Neutrophil (primary cell): Measurements from ENCODE around the gene AQP1.

Experiments
- H3K27ac ChIP-seq: fragments of 200-600 bp; sonication (generic); 2 replicates; pipeline ENCODE4 v1.5.1; 2016; ENCODE audit warnings: mild to moderate bottlenecking, moderate library complexity
- H3K27me3 ChIP-seq: fragments of 200-600 bp; sonication (generic); 2 replicates; pipeline ENCODE4 v1.6.0; 2016; ENCODE audit warnings: mild to moderate bottlenecking
- H3K36me3 ChIP-seq: fragments of 200-600 bp; sonication (generic); 2 replicates; pipeline ENCODE4 v1.5.1; 2017
- H3K4me1 ChIP-seq, 2 experiments: fragments of 200-600 bp in 1 of 2; sonication (generic) in 1 of 2; 1 replicate in 1 of 2; 2 replicates in 1 of 2; pipeline versions ENCODE4 v1.5.1 to v1.6.1; 2013 to 2016; ENCODE audit warnings: low read depth in 1 of 2, low read length in 1 of 2, mild to moderate bottlenecking in 1 of 2, moderate library complexity in 1 of 2; ENCODE audit not compliant: control insufficient read depth in 1 of 2, insufficient read depth in 1 of 2
- H3K4me3 ChIP-seq, 2 experiments: fragments of 200-600 bp in 1 of 2; sonication (generic) in 1 of 2; 1 replicate in 1 of 2; 2 replicates in 1 of 2; pipeline ENCODE4 v1.5.1; 2013 to 2016; ENCODE audit warnings: low read depth in 1 of 2, low read length in 1 of 2, mild to moderate bottlenecking in 1 of 2, moderate library complexity in 1 of 2
- H3K9me3 ChIP-seq: fragments of 200-600 bp; sonication (generic); 2 replicates; pipeline ENCODE4 v1.5.1; 2016
- CTCF ChIP-seq: fragments of 200-600 bp; sonication (generic); IDR thresholded peaks from 2 replicates; pipeline ENCODE4 v1.5.1; 2016; ENCODE audit warnings: antibody characterized with exemption

AQP1 gene

GRCh38 chr7:30884881-30885280, 26.8 kb upstream of the AQP1 start:
- Histone ChIP-seq H3K4me3 (no peak overlapping the region), H3K36me3 (no peaks in the 10 kb centered on the region), H3K27ac (no peak overlapping the region), H3K27me3 (no peaks in the 10 kb centered on the region), H3K9me3 (no peaks in the 10 kb centered on the region), H3K4me1 (no peaks in the 10 kb centered on the region)
- no peak for TF ChIP-seq CTCF

- Histone ChIP-seq H3K4me1 (no peaks in the 10 kb centered on the region), H3K27ac (no peak overlapping the region)
- TF ChIP-seq CTCF, result no peak
Observed at GRCh38 chr7:30886608-30887011, 25.0 kb upstream of the AQP1 start.

GRCh38 chr7:30887464-30887872, 24.2 kb upstream of the AQP1 start:
- no peaks in the 10 kb centered on the region for H3K27me3 ChIP-seq
- H3K36me3 ChIP-seq, result no peaks in the 10 kb centered on the region
- H3K27ac ChIP-seq, result no peak overlapping the region
- no peak for TF ChIP-seq CTCF
- H3K4me3 ChIP-seq, result no peak overlapping the region
- H3K4me1 ChIP-seq, result no peaks in the 10 kb centered on the region
- no peaks in the 10 kb centered on the region for H3K9me3 ChIP-seq

More at GRCh38 chr7:30886608-30887011, 25.0 kb upstream of the AQP1 start:
- Histone ChIP-seq H3K36me3 (no peaks in the 10 kb centered on the region), H3K9me3 (no peaks in the 10 kb centered on the region), H3K4me3 (no peak overlapping the region), H3K27me3 (no peaks in the 10 kb centered on the region)

- Histone ChIP-seq H3K36me3 (no peaks in the 10 kb centered on the region), H3K9me3 (no peaks in the 10 kb centered on the region), H3K4me3 (no peak overlapping the region), H3K4me1 (no peaks in the 10 kb centered on the region), H3K27me3 (no peaks in the 10 kb centered on the region), H3K27ac (no peak overlapping the region)
- TF ChIP-seq CTCF, result no peak
Observed at GRCh38 chr7:30888747-30889146, 22.9 kb upstream of the AQP1 start.

GRCh38 chr7:30890226-30890625, 21.4 kb upstream of the AQP1 start:
- H3K4me1 ChIP-seq, result no peaks in the 10 kb centered on the region
- no peaks in the 10 kb centered on the region for H3K9me3 ChIP-seq
- H3K27me3 ChIP-seq, result no peaks in the 10 kb centered on the region
- no peak for TF ChIP-seq CTCF
- no peak overlapping the region for H3K27ac ChIP-seq
- no peaks in the 10 kb centered on the region for H3K36me3 ChIP-seq
- H3K4me3 ChIP-seq, result no peak overlapping the region

- H3K4me1 ChIP-seq, result no peaks in the 10 kb centered on the region
- H3K27ac ChIP-seq, result no peak overlapping the region
- H3K36me3 ChIP-seq, result no peaks in the 10 kb centered on the region
- no peaks in the 10 kb centered on the region for H3K9me3 ChIP-seq
- H3K4me3 ChIP-seq, result no peak overlapping the region
- H3K27me3 ChIP-seq, result no peaks in the 10 kb centered on the region
- no peak for TF ChIP-seq CTCF
Observed at GRCh38 chr7:30893357-30893756, 18.3 kb upstream of the AQP1 start.
